ENCODE results near the gene NRIP1. TPM values are rescaled to one million over a fixed set of nuclear protein-coding genes. Genes with fewer than 3 reads are reported as not detected.

NRIP1 gene
- total RNA-seq, 2 experiments from 2014 or later: 4.4 to 5.4 TPM

DNA sequence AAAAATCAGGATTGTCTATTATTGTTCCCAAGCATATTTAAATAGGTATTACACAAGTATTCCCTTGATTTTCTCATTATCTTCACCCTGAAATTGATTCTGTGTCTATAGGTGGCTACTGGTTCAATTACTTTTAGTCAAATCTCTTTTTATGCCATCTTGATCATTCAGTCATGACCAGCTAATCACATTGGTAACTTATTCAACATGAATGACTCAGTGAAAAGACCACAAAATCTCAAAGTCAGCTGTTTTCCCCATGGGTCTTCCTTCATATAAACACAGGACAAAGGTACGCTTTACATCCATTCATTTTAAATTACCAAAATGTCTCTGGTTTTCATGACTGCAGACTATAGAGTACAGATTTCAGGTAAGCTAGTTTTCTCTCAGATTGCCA is 23.7 kb upstream of the NRIP1 start:
- POLR2A ChIA-PET: no interaction called here
- Mint-ChIP-seq H3K27ac (no peak overlapping the region), H3K36me3 (no peaks in the 10 kb centered on the region), H3K9me3 (no peaks in the 10 kb centered on the region), H3K4me1 (ENCODE audit: low read depth) (no peaks in the 10 kb centered on the region), H3K27me3 (peaks cover 7% of the 10 kb centered on the region), H3K4me3 (no peak overlapping the region)
- CTCF ChIA-PET: no interaction called here
- intact Hi-C loops (cut with micrococcal nuclease): no loop called here
- no peak for DNase-seq

DNA sequence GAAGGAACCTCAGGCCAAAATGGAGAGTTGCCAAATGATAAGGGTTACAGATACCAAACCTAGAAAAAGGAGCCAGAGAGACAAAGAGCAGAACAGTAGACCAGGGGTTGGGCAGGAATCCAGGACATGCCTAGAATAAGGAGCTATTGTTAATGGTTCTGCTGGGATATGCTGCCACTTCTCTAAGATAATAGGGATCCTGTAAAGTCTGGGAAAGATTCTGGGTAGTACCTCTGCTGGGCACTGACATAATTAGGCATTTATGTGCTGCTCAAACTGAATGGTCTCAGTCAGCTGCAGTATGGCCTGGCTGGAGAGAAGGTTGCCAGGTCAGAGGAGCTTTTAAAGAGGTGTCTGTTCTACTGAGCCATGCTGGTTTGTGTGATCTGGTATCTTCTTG is 19.9 kb upstream of the NRIP1 start:
- Mint-ChIP-seq H3K4me3 (no peak overlapping the region), H3K36me3 (no peaks in the 10 kb centered on the region), H3K4me1 (ENCODE audit: low read depth) (no peaks in the 10 kb centered on the region), H3K27ac (no peak overlapping the region), H3K9me3 (no peaks in the 10 kb centered on the region), H3K27me3 (peaks cover 7% of the 10 kb centered on the region)
- intact Hi-C loops (cut with micrococcal nuclease): no loop called here
- CTCF ChIA-PET: no interaction called here
- DNase-seq: no peak
- POLR2A ChIA-PET: no interaction called here

GRCh38 chr21:15080526-15080925 is 15.7 kb upstream of the NRIP1 start:
- intact Hi-C loops (cut with micrococcal nuclease): no loop called here
- no peaks in the 10 kb centered on the region for H3K36me3 Mint-ChIP-seq
- H3K4me3 Mint-ChIP-seq: no peak overlapping the region
- CTCF ChIA-PET: interaction anchor here (0.6 kb wide), 1 partner anchor 402 kb away, joined by 3 read pairs; no protein-coding TSS in a partner anchor
- no peak overlapping the region for H3K27ac Mint-ChIP-seq
- no peak for DNase-seq
- no peaks in the 10 kb centered on the region for H3K4me1 Mint-ChIP-seq (ENCODE audit: low read depth)
- no peaks in the 10 kb centered on the region for H3K9me3 Mint-ChIP-seq
- POLR2A ChIA-PET: no interaction called here
- H3K27me3 Mint-ChIP-seq: peaks cover 10% of the 10 kb centered on the region

DNA sequence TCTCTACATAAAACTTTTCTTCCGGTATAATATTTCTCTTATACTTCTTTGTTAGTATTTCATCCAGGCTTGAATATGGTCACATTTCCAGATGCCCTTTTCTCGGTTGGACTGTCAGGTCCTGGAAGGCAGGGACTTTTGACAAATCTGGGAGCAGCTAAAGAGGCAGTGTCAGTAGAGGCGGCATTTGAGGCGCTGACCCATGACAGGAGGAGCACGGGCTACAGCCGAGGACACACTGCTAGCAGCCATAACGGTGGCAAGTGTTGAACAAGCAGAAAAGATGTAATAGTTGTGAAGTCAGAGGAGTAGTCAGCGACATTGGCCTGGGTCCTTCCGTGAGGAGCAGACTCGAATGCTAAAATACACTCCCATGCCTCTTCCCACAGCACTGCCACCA is 14.5 kb upstream of the NRIP1 start:
- H3K9me3 Mint-ChIP-seq: no peaks in the 10 kb centered on the region

DNA sequence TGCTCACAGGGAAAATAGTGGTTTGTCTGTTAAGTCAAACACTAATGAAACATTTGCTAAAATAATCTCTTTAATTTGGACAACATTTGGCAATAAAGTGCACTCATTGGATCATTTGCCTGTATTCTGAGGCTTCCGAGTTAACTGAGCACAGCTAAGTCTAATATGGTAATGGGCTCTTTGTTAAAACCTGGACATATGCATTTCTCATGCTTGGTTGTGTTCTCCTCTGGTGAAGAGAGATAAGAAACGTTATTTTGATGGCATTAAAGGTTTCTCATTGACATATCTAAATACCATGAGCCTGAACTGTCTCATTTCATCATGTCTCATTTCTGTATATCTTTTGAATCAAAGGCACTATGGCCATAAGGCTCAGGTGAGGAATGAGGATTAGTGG is 13.4 kb upstream of the NRIP1 start:
- H3K9me3 Mint-ChIP-seq: no peaks in the 10 kb centered on the region

More for the DNA sequence above, 14.5 kb upstream of the NRIP1 start:
- Mint-ChIP-seq H3K27me3 (peaks cover 5% of the 10 kb centered on the region), H3K36me3 (no peaks in the 10 kb centered on the region), H3K4me3 (no peak overlapping the region), H3K27ac (no peak overlapping the region), H3K4me1 (ENCODE audit: low read depth) (no peaks in the 10 kb centered on the region)
- intact Hi-C loops (cut with micrococcal nuclease): no loop called here
- CTCF ChIA-PET: no interaction called here
- POLR2A ChIA-PET: no interaction called here
- DNase-seq: no peak

DNA sequence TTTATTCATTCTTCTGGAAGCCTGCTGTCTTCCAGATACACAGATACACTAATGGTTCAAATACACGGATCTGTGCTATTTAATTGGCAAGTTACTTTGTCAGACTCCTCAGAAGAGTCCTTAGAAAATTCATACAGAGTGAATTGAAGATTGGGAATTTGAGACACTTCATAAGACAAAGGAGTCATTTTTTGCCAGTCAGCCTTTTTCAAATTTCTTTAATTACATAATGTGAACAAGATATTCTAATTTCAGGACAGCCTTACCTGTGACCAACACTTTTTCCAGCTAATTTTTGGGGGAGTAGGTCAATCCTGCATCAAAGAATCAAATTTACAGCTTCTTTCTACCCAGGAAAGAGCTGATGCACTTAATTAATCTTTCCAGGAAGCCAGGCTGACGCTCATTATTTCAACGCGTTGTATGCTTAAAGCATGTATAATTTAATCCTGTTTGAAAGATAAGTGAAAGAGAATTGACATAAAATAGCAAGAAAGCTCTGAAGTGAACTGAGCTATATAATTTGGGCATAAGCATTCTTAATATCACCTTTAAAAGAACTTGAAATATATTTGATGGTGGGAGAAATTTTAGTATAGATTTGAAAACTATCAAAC is 12.8 kb upstream of the NRIP1 start:
- no peaks in the 10 kb centered on the region for H3K9me3 Mint-ChIP-seq
- intact Hi-C loops (cut with micrococcal nuclease): no loop called here

More for the DNA sequence above, 13.4 kb upstream of the NRIP1 start:
- DNase-seq: no peak
- Mint-ChIP-seq H3K27me3 (peaks cover 5% of the 10 kb centered on the region), H3K27ac (no peak overlapping the region), H3K4me3 (no peak overlapping the region), H3K36me3 (no peaks in the 10 kb centered on the region), H3K4me1 (ENCODE audit: low read depth) (no peaks in the 10 kb centered on the region)
- POLR2A ChIA-PET: no interaction called here
- intact Hi-C loops (cut with micrococcal nuclease): no loop called here
- CTCF ChIA-PET: no interaction called here

DNA sequence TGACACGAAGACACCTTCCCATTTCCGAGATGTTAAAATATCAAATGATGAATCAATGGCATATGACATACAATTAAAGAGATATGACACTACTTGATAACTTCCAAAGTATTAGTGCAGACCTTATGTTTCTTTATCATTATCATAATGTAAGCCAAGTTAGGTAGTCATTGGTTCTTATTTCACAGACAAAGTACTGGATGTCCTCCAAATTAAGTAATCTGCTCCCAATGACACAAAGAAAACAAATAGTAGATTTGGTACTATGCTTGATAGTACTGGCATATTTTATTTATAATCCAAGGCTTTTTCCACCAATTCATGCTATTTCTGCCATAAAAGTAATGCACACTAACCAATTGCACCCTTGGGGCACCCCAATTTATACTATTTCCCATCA is 11.9 kb upstream of the NRIP1 start:
- no peaks in the 10 kb centered on the region for H3K9me3 Mint-ChIP-seq
- H3K4me1 Mint-ChIP-seq (ENCODE audit: low read depth): no peaks in the 10 kb centered on the region
- no peak overlapping the region for H3K4me3 Mint-ChIP-seq
- POLR2A ChIA-PET: no interaction called here
- CTCF ChIA-PET: no interaction called here
- H3K27me3 Mint-ChIP-seq: peaks cover 5% of the 10 kb centered on the region
- no peak overlapping the region for H3K27ac Mint-ChIP-seq
- no peaks in the 10 kb centered on the region for H3K36me3 Mint-ChIP-seq
- intact Hi-C loops (cut with micrococcal nuclease): no loop called here
- no peak for DNase-seq

More for the DNA sequence above, 12.8 kb upstream of the NRIP1 start:
- ChIA-PET POLR2A (no interaction called here), CTCF (no interaction called here)
- Mint-ChIP-seq H3K27ac (no peak overlapping the region), H3K4me1 (ENCODE audit: low read depth) (no peaks in the 10 kb centered on the region), H3K4me3 (no peak overlapping the region), H3K27me3 (peaks cover 5% of the 10 kb centered on the region), H3K36me3 (no peaks in the 10 kb centered on the region)
- no peak for DNase-seq

DNA sequence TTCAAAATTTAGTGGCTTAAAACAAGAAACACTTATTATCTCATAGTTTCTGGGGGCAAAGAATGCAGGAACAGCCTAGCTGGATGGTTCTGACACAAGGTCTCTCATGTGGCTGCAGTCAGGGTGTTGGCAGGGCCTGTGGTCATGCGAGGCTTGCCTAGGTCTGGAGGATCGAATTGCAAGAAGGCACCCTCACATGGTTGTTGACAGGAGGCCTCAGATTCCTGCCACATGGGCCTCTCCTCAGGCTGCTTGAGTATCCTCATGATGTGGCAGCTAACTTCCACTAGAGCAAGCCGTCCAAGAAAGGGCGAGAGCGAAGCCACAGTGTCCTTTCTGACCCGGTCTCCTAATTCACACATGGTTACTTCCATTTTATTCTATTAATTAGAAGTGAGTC is 6.2 kb upstream of the NRIP1 start:
- POLR2A ChIA-PET: no interaction called here
- Mint-ChIP-seq H3K27ac (no peak overlapping the region), H3K9me3 (no peaks in the 10 kb centered on the region), H3K4me3 (no peak overlapping the region), H3K36me3 (no peaks in the 10 kb centered on the region), H3K27me3 (peaks cover 7% of the 10 kb centered on the region), H3K4me1 (ENCODE audit: low read depth) (peaks cover under 1% of the 10 kb centered on the region)
- CTCF ChIA-PET: no interaction called here
- intact Hi-C loops (cut with micrococcal nuclease): no loop called here
- no peak for DNase-seq

DNA sequence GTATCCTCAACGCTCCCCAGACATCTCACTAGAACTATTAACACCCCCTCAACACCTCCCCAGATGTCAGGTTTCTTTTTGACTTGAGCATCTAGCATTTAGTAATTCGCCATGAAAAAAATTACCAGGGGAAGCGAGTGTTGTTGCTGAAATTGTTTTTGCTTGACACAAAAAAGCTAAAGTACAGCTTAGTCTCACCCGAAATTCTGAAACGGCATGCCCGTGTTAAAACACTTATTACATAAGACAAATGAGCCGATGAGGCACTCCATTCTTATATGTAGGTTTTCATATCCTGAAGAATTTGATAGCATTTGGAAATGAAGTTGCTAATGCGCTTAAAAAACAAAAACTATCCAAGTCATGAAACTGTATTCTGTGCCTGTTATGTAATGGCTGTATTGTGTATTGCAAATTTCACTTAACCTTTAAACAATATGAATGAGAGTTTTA is 1.3 kb upstream of the NRIP1 start:
- Mint-ChIP-seq H3K27me3 (peaks cover 13% of the 10 kb centered on the region), H3K9me3 (no peaks in the 10 kb centered on the region), H3K36me3 (no peaks in the 10 kb centered on the region), H3K4me1 (ENCODE audit: low read depth) (peaks cover 31% of the 10 kb centered on the region), H3K27ac (peak overlapping the region; percentile 82), H3K4me3 (peak overlapping the region; percentile 84)
- no peak for DNase-seq
- intact Hi-C loops (cut with micrococcal nuclease): loop anchor here (2.0 to 10.0 kb wide), 7 partner anchors 156 to 759 kb away; partner anchors contain the start of gene SAMSN1
- ChIA-PET CTCF (interaction anchor here (1.5 to 2.2 kb wide), 2 partner anchors 417 to 418 kb away, joined by 4 to 7 read pairs; no protein-coding TSS in a partner anchor), POLR2A (interaction anchor here (1.1 to 2.0 kb wide), 4 partner anchors 9 to 683 kb away, joined by 3 to 8 read pairs (median 5); partner anchors contain the start of gene HSPA13)

DNA sequence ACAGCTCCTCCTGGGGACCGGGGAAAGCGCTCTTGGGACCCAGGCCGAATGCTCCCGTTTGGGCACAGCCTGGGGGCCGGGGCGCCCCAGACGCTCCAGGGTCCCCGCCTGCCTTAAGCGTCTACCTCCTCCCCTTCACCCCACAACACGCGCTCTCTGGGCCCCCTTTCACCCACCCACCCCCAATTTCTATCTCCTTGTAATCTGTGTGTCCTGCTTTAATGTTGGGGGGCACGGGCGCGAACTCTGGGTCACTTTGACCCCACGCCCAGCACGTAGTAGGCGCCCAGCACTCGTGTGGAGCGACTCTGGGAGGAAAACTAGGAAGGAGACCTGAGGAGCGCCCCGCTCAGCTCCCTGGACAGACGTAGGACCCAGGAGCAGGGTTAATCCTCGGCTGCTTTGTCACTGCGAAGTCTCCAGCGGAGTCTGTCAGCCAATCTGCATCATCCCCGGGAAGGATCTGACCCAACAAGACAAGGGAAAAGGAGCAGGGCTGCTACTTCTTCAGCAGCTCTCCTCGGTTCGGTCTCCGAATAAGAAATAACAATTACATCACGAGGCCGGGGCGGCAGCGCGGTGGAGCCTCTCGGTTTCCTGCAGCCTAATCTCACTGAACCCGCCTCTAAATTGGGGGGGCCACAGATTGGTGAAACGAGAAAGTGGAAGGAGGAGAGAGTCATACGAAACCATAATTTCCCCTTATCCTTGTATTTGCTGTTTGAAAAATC is 757 bp upstream of the NRIP1 start:
- POLR2A ChIA-PET: interaction anchor here (0.8 to 2.0 kb wide), 7 partner anchors 9 to 683 kb away, joined by 3 to 8 read pairs (median 4); partner anchors contain the start of gene HSPA13
- CTCF ChIA-PET: interaction anchor here (0.9 to 2.2 kb wide), 3 partner anchors 14 to 419 kb away, joined by 4 to 7 read pairs (median 4); no protein-coding TSS in a partner anchor
- H3K4me3 Mint-ChIP-seq: peak overlapping the region; percentile 84
- H3K27me3 Mint-ChIP-seq: peaks cover 16% of the 10 kb centered on the region
- DNase-seq: peak; percentile 76
- intact Hi-C loops (cut with micrococcal nuclease): loop anchor here (1.0 to 10.0 kb wide), 8 partner anchors 157 to 759 kb away; partner anchors contain the start of gene SAMSN1
- peaks cover 37% of the 10 kb centered on the region for H3K4me1 Mint-ChIP-seq (ENCODE audit: low read depth)
- H3K9me3 Mint-ChIP-seq: no peaks in the 10 kb centered on the region
- H3K27ac Mint-ChIP-seq: peak overlapping the region; percentile 82
- H3K36me3 Mint-ChIP-seq: no peaks in the 10 kb centered on the region

DNA sequence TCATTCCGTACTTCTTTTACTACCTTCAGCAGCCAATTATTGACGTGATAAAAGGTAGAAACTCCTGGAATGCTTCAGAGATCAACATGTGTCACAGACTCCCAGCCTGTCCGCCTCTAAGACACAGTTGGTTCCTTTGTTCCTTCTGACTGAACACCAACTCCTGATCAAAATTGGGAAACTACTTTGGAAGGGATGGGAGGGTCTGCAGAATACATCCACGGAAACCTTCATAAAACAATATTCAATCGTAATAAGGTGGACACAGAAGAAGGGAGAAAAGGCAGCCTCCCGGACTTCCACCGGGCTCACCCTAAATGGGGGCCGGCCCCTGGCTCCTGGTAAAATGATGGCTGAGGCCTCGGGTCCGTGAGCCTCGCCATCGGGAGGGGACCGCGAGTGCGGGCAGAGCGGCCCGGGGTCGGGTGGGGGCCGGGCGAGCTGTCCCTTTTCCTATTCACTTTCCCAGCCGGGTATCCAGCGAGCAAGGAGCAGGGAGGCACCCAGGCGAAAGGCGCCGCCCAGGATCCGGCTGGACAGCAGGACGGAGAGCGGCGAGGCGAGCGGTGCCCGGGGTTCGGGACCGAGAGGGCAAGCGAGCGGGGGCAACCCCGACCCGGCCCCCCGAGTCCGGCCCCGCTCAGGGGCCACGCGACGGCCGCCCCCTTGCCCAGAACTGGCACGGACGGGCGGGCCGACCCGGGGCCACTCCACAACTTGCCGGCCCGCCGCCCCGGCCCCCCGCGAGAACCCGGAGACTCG is 805 bp downstream of the NRIP1 start:
- Mint-ChIP-seq H3K9me3 (no peaks in the 10 kb centered on the region), H3K4me3 (peak overlapping the region; percentile 78), H3K4me1 (ENCODE audit: low read depth) (peaks cover 49% of the 10 kb centered on the region), H3K36me3 (no peaks in the 10 kb centered on the region), H3K27me3 (peaks cover 16% of the 10 kb centered on the region), H3K27ac (peak overlapping the region; percentile 85)
- POLR2A ChIA-PET: interaction anchor here (1.1 to 1.3 kb wide), 2 partner anchors 59 to 682 kb away, joined by 3 to 4 read pairs; no protein-coding TSS in a partner anchor
- peak; percentile 22 for DNase-seq
- intact Hi-C loops (cut with micrococcal nuclease): loop anchor here (1.0 to 10.0 kb wide), 5 partner anchors 163 to 761 kb away; partner anchors contain the start of gene HSPA13
- CTCF ChIA-PET: interaction anchor here (2.2 kb wide), 1 partner anchor 419 kb away, joined by 7 read pairs; no protein-coding TSS in a partner anchor
